SHP77 treated with DMSO at 0.1 percent for 48 hours (cell line): ENCODE results near the gene TMPRSS3.
A peak's percentile ranks its signal among the peaks of the same experiment; 100 is the strongest.
"Not testable (repeated sequence)": the region's sequence is repeated elsewhere in the genome, so short reads cannot be mapped to it uniquely, and the experiment has no call there.

ENCODE experiments used
- DNase-seq: peaks from one replicate; lab custom pipeline; 2025; lab: John Stamatoyannopoulos, UW

TMPRSS3 gene

DNA sequence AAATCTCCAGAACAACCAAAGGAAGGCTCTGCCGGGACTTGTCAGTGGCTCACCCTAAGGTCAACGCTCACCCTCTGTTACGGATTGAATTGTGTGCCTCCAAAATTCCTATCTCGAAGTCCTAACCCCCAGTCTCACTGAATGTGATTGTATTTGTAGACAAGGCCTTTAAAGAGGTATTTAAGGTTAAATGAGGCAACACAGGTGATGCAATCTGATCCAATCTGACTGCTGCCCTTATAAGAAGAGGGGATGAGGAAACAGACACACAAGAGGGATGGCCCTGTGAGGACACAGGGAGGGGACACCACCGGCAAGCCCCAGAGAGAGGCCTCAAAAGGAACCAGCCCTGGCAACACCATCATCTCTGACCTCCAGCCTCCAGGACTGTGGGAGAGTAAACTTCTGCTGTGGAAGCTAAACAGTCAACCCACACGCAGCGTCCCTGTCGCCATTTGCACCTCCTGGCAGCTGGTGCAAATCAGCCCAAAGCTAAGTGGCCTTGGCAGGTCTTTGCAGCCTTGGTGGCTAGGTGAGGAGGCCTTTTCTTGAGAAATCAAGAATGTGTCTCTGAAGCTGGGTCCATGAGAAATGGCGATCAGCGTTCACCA lies 32.1 kb upstream of the TMPRSS3 start:
- DNase-seq: no peak

DNA sequence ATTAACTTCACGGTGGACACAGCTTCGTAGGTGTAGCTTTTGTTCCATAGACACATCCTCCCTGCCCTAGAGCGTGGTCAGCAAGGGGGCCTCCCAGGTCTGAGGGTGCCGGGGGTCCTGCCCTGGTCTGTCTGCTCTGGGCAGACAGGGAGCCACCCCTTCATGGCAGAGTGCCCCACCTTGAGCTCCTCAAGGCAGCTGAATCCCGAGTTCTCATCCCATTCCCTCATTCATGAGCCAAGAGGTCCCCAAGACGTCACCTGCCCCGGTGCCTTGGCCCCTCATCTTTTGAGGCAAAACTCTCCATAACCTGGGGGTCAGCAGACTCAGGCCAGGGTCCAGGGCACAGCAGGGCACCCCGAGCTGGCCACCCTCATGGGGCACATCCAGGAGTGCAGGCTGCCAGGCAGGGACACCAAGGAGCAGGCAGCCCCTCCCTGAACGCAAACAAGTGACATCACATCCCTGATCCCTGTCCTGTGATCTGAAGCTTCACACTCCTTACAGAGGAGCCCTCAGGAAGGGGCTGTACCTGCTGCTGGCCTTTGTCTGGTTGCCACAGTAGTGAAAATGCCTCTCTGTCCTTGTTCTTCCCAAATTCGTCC lies 31.1 kb upstream of the TMPRSS3 start:
- no peak for DNase-seq

DNA sequence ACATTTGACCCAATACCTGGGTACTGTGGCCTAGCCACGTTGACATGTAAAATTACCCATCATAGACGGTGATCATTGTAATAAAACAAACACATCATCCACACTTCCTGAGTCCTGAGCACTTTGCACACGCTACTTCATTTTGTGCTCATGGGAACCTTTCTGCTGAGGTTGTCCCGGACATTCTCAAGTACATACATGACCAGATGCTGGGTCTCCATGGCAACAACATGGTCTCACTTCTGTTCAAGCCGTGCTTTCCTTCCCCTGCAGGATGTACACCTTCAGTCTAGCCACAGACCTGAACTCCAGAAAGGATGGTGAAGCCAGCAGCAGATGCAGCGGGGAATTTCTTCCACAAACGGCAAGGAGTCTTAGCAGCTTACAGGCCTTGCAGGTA lies 30.6 kb upstream of the TMPRSS3 start:
- no peak for DNase-seq

DNA sequence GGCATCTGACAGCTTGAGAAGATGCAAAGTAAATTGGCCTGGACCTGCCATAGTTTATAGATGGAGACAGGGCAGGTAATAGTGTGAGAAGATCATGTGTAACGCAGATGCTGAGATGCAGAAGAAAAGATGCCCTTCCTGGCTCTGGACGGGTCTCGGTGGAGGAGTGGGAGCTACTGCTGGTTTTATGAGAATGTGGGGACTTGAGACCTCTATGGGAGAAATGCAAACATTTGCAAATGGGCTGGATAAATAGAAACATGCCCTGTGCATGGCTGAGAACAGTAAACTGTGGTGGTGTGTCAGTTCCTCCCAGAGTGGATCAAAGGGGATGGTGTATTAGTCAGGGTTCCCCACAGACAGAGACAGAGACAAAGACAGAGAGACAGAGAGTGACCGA lies 29.7 kb upstream of the TMPRSS3 start:
- no peak for DNase-seq

DNA sequence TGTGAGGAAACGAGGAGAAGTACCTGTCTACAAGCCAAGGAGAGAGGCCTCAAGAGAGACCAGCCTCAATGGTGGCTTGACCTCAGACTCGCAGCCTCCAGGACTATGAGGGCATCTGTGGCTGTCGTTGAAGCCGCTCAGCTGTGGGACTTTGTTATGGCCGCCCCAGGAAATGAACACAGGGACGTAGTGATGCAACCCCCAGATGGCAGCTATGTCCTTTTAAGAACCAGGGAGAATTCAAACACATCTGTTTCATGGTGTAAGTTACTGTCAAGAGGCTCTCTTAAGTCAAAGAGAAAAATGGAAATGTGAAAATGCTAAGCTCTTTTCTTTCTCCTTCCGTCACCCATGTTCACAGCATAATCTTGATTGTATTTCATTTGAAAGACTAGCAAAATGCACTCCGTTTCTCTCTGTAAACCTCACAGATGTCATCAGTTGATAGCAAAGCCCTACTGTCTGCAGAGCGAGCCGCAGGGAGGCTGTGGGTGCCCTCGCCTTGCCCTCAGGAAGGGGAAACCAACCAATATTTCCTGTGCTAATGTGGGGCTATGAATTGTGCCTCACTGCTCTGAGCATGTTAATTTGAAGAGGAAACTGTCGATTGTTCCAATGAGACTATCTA lies 29.2 kb upstream of the TMPRSS3 start:
- DNase-seq: no peak

DNA sequence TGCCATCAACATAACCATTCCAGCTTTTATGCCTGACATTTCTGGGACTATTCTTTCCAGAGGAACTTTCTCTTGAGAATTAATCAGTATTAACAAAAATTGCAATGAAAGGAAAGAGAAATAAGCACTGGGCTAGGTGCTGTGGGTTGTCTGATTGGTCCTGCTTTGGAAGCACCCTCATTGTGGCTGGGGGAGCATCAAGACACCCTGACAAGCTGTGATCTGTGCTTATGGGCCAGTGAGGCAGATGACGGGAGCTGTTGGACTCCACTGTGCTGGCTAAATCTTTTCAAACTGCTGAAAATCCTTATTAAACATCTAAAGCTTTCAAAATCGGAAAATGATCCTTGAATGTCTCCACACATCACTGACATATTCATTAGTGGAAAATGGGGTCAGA lies 27.8 kb upstream of the TMPRSS3 start:
- DNase-seq: no peak

DNA sequence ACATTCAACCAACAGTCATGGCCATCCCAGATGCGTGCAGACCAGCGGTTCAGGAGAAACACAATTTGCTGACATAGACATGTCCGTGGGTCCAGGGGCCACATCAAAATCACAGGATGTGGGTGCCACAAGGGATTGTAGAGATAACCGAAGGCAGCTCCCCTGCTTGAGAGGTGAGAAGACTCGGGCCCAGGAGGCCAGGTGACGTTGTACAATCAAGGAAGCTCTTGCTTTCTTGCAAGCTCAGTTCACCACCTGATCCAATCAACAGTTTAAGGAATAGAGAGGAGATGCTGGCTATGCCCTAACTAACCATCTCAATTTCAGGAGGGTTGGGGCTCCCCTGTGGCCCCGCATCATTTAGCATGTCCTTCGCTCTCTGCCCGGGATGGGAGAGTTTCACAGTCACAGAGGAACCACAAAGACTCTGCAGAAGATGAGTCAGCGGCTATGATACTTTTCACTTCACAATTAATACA lies 27.4 kb upstream of the TMPRSS3 start:
- no peak for DNase-seq

DNA sequence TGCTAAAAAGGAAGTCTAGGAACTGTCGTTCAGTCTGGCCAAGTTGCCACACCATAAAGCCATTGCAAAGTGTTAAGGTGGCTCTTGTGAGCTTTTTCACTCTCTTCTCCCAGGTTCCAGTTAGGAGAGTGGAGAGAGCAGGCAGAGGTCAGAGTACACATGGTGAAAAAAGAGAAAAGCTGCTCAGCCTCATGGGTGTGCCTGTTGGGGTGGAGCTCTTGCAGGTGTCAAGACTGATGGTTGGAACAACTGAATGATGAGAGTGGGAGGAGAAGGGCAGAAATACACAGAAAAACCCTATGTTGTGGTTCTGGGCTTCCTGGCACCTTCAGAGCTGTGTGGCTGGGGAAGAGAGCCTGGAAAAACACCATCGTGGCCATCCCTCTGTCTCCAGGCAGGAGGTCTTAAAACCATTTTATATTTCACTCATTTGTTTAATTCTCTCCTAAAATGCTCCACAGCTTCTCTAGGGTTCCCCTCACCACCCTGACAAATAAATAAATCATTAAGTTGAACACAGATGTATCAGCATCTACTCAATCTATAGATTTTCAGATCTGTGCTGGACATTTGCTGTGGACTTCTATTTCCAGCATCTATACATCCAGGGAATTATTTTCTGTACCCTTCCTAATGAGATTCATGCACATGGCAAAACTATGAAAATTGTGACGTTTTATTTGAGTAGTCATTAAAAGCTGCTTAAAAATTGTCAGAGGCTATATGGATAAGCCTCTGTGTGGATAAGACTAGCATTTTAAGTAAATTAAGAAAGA lies 25.4 kb upstream of the TMPRSS3 start:
- no peak for DNase-seq

DNA sequence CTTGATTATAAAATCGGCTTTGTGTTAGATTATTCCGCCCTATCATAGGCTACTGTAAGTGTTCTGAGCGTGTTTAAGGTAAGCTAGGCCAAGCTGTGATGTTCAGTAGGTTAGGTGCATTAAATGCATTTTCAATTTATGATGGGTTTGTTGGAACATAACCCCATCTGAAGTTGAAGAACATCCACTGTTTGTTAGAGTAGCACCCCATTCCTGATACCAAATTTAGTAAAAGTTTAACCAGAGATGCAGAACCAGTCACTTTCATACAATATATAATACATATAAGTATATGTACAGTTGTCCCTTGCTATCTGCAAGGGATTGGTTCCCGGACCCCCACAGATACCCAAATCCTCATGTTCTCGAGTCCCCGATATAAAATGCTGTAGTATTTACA lies 24.0 kb upstream of the TMPRSS3 start:
- DNase-seq: no peak

DNA sequence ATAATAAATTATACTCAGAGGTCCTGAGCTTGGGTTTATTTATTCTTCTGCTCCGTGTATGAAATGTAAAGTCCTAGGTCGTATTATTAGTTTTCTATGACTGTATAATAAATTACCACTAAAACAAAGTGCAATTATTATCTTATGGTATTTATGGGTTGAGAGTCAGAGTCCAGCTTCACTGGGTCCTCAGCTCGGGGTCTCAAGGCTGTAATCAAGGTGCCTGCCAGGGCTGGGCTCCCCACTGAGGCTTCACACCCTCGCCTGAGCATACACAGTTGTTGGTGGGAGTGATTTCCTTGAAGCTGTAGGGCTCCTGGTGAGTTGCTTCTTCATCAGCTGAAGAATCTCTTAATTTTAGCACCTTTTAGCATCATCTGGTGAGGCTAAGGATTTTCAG lies 23.0 kb upstream of the TMPRSS3 start:
- no peak for DNase-seq

DNA sequence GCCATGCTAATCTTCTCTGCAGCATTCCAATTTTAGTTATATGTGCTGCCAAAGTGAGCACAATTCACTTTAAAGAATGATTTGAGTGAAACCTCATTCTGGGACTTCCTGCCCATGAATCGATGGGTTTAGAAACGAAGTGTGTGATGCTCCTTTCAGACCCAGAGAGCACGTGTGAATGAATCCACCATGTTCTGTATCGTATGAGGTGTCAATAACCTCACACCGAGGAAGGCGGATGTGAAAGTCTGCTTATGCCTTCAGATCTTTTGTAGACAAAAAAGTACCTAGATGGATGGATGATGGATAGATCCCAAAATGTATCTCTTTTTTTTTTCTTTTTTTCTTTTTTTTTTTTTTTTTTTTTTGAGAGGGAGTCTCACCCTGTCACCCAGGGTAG lies 21.7 kb upstream of the TMPRSS3 start:
- DNase-seq: no peak

DNA sequence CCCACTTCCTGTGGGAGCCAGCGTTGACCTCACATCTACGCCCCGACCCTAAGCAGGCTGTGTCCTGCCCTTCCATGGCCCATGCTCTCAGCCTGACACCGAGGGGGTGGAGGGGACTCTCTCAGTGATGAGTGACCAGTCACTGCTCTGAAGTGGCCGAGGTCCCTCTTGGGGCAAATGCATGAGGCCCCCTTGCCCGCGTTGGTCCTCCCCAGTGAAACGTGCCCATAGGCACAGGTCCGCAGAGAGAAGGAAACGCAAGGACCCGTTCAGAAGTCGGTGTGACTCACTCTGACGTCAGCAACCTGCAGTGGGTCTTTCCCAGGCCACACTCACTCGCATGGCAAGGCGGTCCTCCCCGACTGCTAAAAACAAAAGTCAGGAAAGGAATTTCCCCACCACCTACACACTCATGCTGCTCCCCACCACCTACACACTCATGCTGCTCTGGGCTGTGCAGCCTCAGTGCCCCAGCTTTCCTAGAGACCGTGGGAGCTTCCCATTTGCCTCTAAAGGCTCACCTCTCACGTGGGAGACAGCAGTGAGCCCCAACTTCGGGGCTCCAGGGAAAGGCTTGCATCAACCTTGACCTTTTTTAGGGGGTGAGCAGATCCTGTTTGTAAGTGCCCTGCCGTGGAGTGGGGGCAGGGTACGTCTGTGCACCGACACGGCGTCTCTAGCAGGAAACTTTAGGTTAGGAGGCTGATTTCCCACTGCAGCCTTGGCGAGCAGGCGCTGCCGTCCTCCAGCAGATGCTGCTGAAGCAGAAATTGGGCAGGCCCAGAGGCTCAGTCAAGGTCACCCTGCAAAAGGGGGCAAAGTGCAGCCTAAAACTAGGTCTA lies 19.3 kb upstream of the TMPRSS3 start:
- DNase-seq: peak; percentile 7

DNA sequence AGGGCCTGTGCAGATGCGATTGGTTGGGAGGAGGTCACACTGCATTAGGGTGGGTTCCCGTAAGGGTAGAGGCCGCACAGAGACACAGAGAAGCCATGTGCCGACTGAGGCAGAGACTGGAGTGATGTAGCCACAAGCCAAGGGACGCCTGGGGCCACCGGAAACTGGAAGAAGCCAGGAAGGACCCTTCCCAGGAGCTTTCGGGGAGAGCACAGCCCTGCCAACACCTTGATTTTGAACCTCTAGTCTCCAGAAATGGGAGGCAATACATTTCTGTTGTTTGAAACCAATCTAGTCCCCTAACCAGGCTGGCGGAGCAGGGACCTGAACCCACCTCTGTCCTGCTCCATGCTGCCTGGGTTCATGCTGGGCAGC lies 18.7 kb upstream of the TMPRSS3 start:
- DNase-seq: no peak

DNA sequence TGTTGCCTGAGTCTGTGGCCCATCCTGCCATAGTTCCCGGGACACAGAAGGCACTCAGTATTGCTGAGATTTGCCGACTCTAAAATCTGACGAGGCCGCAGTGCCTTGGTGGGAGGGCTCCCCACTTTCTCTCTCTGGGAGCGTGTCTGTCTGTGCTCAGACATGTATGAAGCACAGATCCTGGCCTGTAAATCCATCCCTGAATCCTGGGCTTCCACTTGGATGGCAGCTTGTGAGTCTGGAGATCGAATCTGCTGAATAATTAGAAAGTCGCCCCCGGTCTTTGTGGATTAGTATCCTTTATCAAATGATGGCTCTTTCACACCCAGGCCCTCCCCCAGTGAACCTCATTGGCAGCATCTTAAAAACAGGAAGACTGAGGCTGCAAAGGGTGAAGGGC lies 18.2 kb upstream of the TMPRSS3 start:
- DNase-seq: no peak

DNA sequence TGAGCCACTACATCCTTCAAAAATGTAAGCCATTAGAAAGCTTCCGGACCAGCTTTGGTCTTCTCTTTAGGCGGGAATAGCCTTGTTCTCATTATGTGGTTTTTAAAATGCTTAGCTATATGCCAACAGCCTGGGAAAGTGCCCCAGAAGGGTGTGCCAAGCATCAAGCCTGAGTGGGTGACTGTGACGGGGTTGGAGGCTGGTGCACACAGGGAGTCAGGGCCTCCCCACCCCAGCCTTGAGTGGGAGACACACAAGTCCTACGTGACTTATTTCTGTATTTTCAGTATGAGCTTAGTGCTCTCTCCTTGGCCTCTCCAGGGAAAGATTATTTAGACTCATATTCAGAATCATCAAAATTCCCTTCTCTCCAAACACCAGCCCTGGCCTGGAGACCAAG lies 17.6 kb upstream of the TMPRSS3 start:
- DNase-seq: no peak

DNA sequence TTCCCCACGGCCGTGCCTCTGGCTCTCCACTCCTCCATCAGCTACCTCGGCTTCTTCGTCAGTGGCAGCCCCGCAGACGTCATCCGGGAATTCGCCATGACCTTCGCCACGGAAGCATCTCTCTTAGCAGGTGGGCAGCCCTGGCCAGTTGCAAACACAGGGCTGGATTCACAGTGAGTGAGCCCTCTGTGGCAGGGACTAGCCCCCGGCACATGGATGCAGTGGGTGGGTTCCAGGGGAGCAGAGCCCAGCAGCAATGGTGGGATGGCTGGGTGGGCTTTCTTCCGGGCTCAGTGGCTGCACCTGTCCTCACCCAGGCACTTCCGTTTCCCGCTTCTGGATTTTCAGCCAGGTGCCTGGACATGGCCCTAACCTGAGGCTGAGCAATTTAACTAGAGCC lies 17.2 kb upstream of the TMPRSS3 start:
- DNase-seq: no peak

DNA sequence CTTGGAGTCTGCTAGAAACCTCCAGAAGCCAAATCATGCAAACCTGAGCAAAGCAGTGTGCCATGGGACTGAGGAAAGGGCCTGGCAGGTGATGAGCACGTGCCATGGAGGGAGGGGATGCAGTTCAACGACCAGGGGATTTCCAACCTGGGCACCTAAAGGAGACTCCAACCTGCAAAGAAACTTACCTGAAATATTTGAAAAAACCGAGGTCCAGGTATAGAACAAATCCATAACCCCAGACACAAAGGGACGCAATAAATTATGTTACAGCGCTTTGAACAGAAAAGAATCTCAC lies 16.7 kb upstream of the TMPRSS3 start:
- no peak for DNase-seq

DNA sequence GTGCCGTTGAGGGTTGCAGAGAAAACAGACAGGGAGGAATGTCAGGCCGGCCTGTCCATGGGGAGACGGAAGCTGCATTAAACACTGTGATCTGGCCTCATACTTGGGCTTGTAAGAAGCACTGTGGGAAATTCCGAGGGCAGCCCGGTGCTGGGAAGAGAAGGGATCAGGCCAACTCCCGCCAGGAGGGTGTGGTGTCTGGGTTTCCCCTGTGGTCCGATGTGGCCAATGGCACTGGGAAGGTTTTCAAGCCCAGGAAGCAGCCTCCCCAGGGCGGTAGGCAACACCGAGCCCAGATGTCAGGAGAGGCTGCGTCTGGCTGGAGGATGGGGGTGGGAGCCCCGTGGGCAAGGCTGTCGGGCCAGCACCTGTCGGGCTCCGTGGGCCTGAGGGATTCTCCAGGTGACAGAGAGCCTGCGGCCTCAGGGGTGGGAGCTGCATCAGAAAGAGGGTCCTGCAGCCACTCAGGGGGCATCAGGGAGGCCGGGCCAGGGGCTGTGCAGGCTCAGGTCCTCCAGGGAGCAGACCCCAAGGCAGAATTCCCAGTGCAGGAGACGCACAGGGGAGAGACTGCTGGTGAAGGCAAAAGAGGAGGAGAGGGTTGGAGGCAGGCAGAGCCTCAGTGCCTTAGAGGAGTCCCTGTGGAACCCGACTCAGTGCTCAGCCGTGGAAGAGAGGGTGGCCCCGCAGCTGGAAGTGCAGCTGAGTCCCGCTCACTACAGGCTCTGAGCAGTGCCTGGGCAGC lies 16.2 kb upstream of the TMPRSS3 start:
- no peak for DNase-seq

DNA sequence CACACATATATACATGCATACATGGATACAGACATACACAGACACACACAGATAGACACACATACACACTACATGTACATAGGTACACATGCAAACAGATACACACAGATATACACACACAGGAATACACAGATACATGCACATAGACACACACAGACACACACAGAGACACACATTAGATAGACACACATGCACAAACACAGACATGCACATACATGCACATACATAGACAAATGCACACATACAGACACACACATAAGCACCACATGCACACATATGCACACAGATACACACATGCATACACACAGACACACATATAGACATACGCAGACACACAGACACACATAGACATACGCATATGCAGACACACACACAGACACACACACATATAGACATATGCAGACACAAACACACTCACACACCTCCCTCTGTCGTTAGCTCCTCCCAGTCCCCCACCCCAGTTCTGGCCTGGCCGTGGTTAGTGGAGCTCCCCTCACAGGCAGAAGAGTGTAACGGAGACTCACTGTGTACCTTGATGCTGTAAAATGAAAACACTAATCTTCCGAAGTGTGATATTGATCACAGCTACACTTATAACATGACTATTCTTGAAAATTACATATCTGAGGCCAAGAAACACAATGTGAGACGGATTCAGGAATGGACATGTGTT lies 15.5 kb upstream of the TMPRSS3 start:
- DNase-seq: peak; percentile 43

DNA sequence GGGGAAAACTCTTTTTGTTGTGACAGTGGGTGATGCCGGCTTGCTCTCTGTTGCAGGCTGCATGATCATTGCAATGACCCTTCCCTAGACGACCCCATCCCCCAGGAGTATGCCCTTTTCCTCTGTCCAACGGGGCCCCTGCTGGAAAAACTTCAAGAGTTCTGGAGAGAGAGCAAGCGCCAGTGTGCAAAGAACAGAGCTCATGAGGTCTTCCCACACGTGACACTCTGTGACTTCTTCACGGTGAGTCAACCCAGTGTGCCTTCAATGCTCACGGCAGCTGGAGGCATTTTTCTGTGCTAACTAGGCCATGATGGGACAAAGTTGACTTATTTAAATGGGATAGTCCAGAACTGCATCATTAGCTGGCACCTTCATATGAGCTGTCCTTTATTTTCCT lies 13.5 kb upstream of the TMPRSS3 start:
- DNase-seq: no peak

DNA sequence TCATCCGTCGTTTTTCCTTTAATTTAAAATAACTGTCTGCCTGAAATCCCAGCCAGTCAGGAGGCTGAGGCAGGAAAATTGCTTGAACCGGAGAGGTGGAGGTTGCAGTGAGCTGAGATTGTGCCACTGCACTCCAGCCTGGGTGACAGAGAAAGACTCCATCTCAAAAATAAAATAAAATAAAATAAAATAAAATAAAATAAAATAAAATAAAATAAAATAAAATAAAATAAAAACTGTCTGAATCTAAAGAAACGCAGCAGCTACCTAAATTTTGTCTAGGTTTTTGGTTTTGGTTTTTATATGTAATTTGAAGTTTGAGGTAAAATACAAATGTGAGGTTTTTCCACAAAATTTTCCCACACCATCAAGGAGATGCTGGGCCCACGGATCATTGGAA lies 12.9 kb upstream of the TMPRSS3 start:
- DNase-seq: not testable (repeated sequence)
